ENCODE data around the gene POU3F1.

- TF ChIP-seq CTCF (IDR thresholded peaks at IDR 0.05; ENCODE audit: low read length) (peak; percentile 39), EZH2 (IDR thresholded peaks at IDR 0.05; ENCODE audit: borderline replicate concordance, low read length) (no peak)
Measured at GRCh38 chr1:38037221-38037939, 9.2 kb downstream of the POU3F1 start.
